HepG2 (cell line): ENCODE measurements around the gene TRPV4. TPM values are rescaled to one million over a fixed set of nuclear protein-coding genes. Genes with fewer than 3 reads are reported as not detected.
A peak's percentile ranks its signal among the peaks of the same experiment; 100 is the strongest.

Experiments
- ARNT2 ChIP-seq: sonication (generic); formaldehyde crosslinking; IDR thresholded peaks from 2 replicates; pipeline ENCODE4 v1.8.0; 2022; ENCODE audit warnings: mild to moderate bottlenecking, low read depth, missing genetic modification reagents, moderate library complexity
- CBX5 ChIP-seq: sonication (generic); formaldehyde crosslinking; IDR thresholded peaks from 2 replicates; pipeline ENCODE4 v1.4.0; 2020; ENCODE audit warnings: missing genetic modification reagents, borderline replicate concordance
- CHD2 ChIP-seq: IDR thresholded peaks from 2 replicates; pipeline ENCODE4 v1.6.1; 2011; ENCODE audit warnings: low read depth, low read length, improper control_type of control experiment
- E2F2 ChIP-seq: sonication (generic); formaldehyde crosslinking; IDR thresholded peaks from 2 replicates; pipeline ENCODE4 v1.4.0; 2020; ENCODE audit warnings: missing genetic modification reagents, borderline replicate concordance
- EHMT2 ChIP-seq: fragments of 200-600 bp; sonication (generic); IDR thresholded peaks from 2 replicates; pipeline ENCODE4 v1.7.0; 2017; ENCODE audit warnings: antibody characterized with exemption, low read depth, low read length, borderline replicate concordance
- ERF ChIP-seq: IDR thresholded peaks from 2 replicates; pipeline ENCODE4 v1.6.1; 2018; ENCODE audit warnings: missing biosample characterization, missing genetic modification reagents
- HMGXB3 ChIP-seq: sonication (generic); formaldehyde crosslinking; IDR thresholded peaks from 2 replicates; pipeline ENCODE4 v1.4.0; 2020; ENCODE audit warnings: missing genetic modification reagents, borderline replicate concordance
- NFATC3 ChIP-seq: sonication (generic); formaldehyde crosslinking; IDR thresholded peaks from 2 replicates; pipeline ENCODE4 v1.5.1; 2020; ENCODE audit warnings: mild to moderate bottlenecking, missing genetic modification reagents
- NFIC ChIP-seq: IDR thresholded peaks from 2 replicates; pipeline ENCODE4 v1.6.1; 2012; ENCODE audit warnings: mild to moderate bottlenecking, low read length, inconsistent platforms
- NFRKB ChIP-seq: fragments of 450-650 bp; IDR thresholded peaks from 2 replicates; pipeline ENCODE4 v1.6.1; 2017
- PAF1 ChIP-seq: IDR thresholded peaks from 2 replicates; pipeline ENCODE4 v1.6.1; 2016; ENCODE audit warnings: missing genetic modification reagents, missing compliant biosample characterization
- PAX8 ChIP-seq: sonication (generic); formaldehyde crosslinking; IDR thresholded peaks from 2 replicates; pipeline ENCODE4 v1.8.0; 2022; ENCODE audit warnings: mild to moderate bottlenecking, missing genetic modification reagents, borderline replicate concordance
- RFX3 ChIP-seq: IDR thresholded peaks from 2 replicates; pipeline ENCODE4 v1.6.1; 2016; ENCODE audit warnings: missing biosample characterization, missing genetic modification reagents
- SRSF1 ChIP-seq: fragments of 200-400 bp; formaldehyde crosslinking; optimal IDR thresholded peaks from 2 replicates; pipeline ENCODE3; 2017; ENCODE audit warnings: mild to moderate bottlenecking, low read depth, low read length, moderate library complexity
- WIZ ChIP-seq: sonication (generic); formaldehyde crosslinking; IDR thresholded peaks from 2 replicates; pipeline ENCODE4 v1.5.1; 2020; ENCODE audit warnings: mild to moderate bottlenecking, missing genetic modification reagents
- ZBTB7A ChIP-seq: sonication (generic); formaldehyde crosslinking; IDR thresholded peaks from 2 replicates; pipeline ENCODE4 v1.8.0; 2022; ENCODE audit warnings: mild to moderate bottlenecking, missing genetic modification reagents
- ZFP1 ChIP-seq: IDR thresholded peaks from 2 replicates; pipeline ENCODE4 v1.6.1; 2016
- ZNF512B ChIP-seq: sonication (generic); formaldehyde crosslinking; IDR thresholded peaks from 2 replicates; pipeline ENCODE4 v1.5.1; 2020; ENCODE audit warnings: missing genetic modification reagents, mild to moderate bottlenecking, borderline replicate concordance
- ZNF513 ChIP-seq: sonication (generic); formaldehyde crosslinking; conservative IDR thresholded peaks from 2 replicates; pipeline ENCODE4 v1.5.0; 2020; ENCODE audit warnings: missing genetic modification reagents
- ZNF605 ChIP-seq: sonication (generic); formaldehyde crosslinking; IDR thresholded peaks from 2 replicates; pipeline ENCODE4 v1.8.0; 2022; ENCODE audit warnings: mild to moderate bottlenecking, missing genetic modification reagents
- ZNF670 ChIP-seq: sonication (generic); formaldehyde crosslinking; IDR thresholded peaks from 2 replicates; pipeline ENCODE4 v1.8.0; 2022; ENCODE audit warnings: mild to moderate bottlenecking, missing genetic modification reagents, borderline replicate concordance
- ZNF720 ChIP-seq: sonication (generic); formaldehyde crosslinking; IDR thresholded peaks from 2 replicates; pipeline ENCODE4 v1.4.0; 2020; ENCODE audit warnings: missing genetic modification reagents
- polyA plus RNA-seq, 8 experiments: library from polyadenylated mRNA; depleted of rRNA in 3 of 8; stranded (reverse) in 7 of 8; unstranded in 1 of 8; fragments of >200 nt; fragmentation: Illumina TruSeq in 4 of 8; extraction: Trizol in 4 of 8; gene quantifications; 2 replicates each; pipeline versions ENCODE4 v1.2.1 to v1.2.3, GENCODE V29; 2011 to 2016; ENCODE audit warnings: low read depth in 4 of 8, missing spikeins in 1 of 8, mixed read lengths in 1 of 8; ENCODE audit not compliant: insufficient read depth in 1 of 8
- total RNA-seq, 5 experiments: library from RNA; depleted of rRNA; stranded (reverse); fragments of >200 nt; fragmentation: Illumina TruSeq; extraction: Trizol; gene quantifications; 2 replicates each; pipeline ENCODE4 v1.2.3, GENCODE V29; 2016; ENCODE audit warnings: low read depth in 1 of 5

The TRPV4 gene
- total and polyA plus RNA-seq, 2 of the 13 experiments (the other 11 are each of a cell fraction or from before 2014, with no cell fraction given): 0.66 to 4.7 TPM

- TF ChIP-seq E2F2 (CRISPR knock-in tag) (no peak), NFRKB (no peak), ZNF512B (CRISPR knock-in tag) (no peak), PAF1 (CRISPR knock-in tag) (no peak), ZNF605 (CRISPR knock-in tag) (0 out of 2 replicates have a peak, but pooled peaks have one; percentile 47), ZFP1 (CRISPR knock-in tag) (no peak), ZBTB7A (CRISPR knock-in tag) (no peak), RFX3 (CRISPR knock-in tag) (peak; percentile 47; the same call in 1 of the 2 replicates), CBX5 (no peak), ERF (CRISPR knock-in tag) (peak; percentile 47; the same call in 1 of the 2 replicates), EHMT2 (peak; percentile 84; the same call in 1 of the 2 replicates), NFIC (no peak), CHD2 (no peak), HMGXB3 (no peak), ZNF513 (CRISPR knock-in tag) (no peak), WIZ (CRISPR knock-in tag) (peak; percentile 87; the same call in 1 of the 2 replicates), ARNT2 (CRISPR knock-in tag) (no peak), ZNF720 (CRISPR knock-in tag) (no peak), NFATC3 (CRISPR knock-in tag) (no peak), ZNF670 (CRISPR knock-in tag) (no peak), PAX8 (CRISPR knock-in tag) (no peak), SRSF1 (no peak)
These were observed 96.6 kb downstream of the TRPV4 start (continued) for GRCh38 chr12:109736552-109737108.
